Osteocyte (in vitro differentiated cells): ENCODE data around the gene FHL2. TPM values are rescaled to one million over a fixed set of nuclear protein-coding genes. Genes with fewer than 3 reads are reported as not detected.
A peak's percentile ranks its signal among the peaks of the same experiment; 100 is the strongest.

Experiments used
- DNase-seq: peaks from one replicate; pipeline ENCODE4 v3.0.0; 2021; ENCODE audit warnings: mixed read lengths; ENCODE audit not compliant: unreplicated experiment; ENCODE audit errors: extremely low spot score
- H3K27ac Mint-ChIP-seq: one replicate; pipeline ENCODE4 v1.8.0; 2021; ENCODE audit warnings: mild to moderate bottlenecking, mixed read lengths; ENCODE audit not compliant: unreplicated experiment
- H3K27me3 Mint-ChIP-seq: one replicate; pipeline ENCODE4 v1.8.0; 2021; ENCODE audit warnings: mixed read lengths; ENCODE audit not compliant: unreplicated experiment
- H3K36me3 Mint-ChIP-seq: one replicate; pipeline ENCODE4 v1.8.0; 2021; ENCODE audit warnings: mixed read lengths; ENCODE audit not compliant: unreplicated experiment
- H3K4me1 Mint-ChIP-seq: one replicate; pipeline ENCODE4 v1.8.0; 2021; ENCODE audit warnings: mixed read lengths; ENCODE audit not compliant: unreplicated experiment
- H3K4me3 Mint-ChIP-seq: one replicate; pipeline ENCODE4 v1.8.0; 2021; ENCODE audit warnings: mild to moderate bottlenecking, moderate library complexity, mixed read lengths; ENCODE audit not compliant: unreplicated experiment
- H3K9me3 Mint-ChIP-seq: one replicate; pipeline ENCODE4 v1.8.0; 2021; ENCODE audit warnings: mixed read lengths; ENCODE audit not compliant: unreplicated experiment
- total RNA-seq: library from RNA; stranded (reverse); gene quantifications from 2 replicates; pipeline ENCODE4 v1.2.1, GENCODE V29; 2021
- TF ChIP-seq, protein P1 (sequence below): fragments of 200-600 bp; sonication (generic); IDR thresholded peaks from 2 replicates; pipeline ENCODE4 v1.5.0; 2021; ENCODE audit warnings: antibody characterized with exemption, mild to moderate bottlenecking, moderate library complexity

Gene FHL2
- total RNA-seq, 1 donor from 2014 or later = 76.8 TPM

- Mint-ChIP-seq H3K27me3 (no peaks in the 10 kb centered on the region), H3K4me1 (peaks cover 51% of the 10 kb centered on the region), H3K9me3 (no peaks in the 10 kb centered on the region), H3K27ac (no peak overlapping the region), H3K4me3 (no peak overlapping the region), H3K36me3 (peaks cover 63% of the 10 kb centered on the region)
- DNase-seq = no peak
- TF ChIP-seq, protein P1, sequence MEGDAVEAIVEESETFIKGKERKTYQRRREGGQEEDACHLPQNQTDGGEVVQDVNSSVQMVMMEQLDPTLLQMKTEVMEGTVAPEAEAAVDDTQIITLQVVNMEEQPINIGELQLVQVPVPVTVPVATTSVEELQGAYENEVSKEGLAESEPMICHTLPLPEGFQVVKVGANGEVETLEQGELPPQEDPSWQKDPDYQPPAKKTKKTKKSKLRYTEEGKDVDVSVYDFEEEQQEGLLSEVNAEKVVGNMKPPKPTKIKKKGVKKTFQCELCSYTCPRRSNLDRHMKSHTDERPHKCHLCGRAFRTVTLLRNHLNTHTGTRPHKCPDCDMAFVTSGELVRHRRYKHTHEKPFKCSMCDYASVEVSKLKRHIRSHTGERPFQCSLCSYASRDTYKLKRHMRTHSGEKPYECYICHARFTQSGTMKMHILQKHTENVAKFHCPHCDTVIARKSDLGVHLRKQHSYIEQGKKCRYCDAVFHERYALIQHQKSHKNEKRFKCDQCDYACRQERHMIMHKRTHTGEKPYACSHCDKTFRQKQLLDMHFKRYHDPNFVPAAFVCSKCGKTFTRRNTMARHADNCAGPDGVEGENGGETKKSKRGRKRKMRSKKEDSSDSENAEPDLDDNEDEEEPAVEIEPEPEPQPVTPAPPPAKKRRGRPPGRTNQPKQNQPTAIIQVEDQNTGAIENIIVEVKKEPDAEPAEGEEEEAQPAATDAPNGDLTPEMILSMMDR = no peak
These were observed 14.6 kb downstream of the FHL2 start for GRCh38 chr2:105384216-105384615.

DNA sequence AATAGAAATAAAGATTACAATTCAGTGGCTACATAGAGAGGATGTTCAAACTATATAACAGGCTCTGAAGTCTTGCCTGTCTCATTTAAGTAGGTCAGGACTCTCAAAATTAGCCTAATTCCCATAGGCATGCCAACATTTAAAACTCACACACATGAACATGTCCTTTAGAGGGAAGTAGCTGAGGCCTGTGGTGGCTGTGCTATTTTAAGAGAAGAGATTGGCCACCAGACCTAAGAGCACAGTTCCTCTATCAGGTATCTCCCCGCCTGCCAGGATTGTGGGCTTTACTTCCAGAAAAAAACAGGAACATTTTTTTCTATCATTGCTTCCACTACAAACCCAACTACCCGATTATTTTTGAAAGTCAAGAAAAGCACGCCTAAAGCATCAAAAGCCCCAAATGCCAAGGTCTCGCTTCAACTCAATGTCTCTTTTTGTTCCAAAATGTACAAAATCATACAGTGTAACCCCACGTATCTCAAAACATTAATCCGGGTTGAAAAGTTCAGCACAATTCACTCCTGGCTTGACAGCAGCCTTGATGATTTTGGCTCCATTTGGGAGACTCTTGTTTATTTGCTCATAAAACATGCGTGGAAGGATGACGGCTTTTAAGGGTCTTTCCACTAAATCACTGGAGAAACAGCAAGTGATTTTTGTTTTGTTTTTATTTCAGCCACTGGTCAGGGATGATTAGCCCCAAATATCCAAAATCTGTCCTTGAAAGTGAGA lies 15.3 kb downstream of the FHL2 start:
- TF ChIP-seq, protein P1 = no peak

GRCh38 chr2:105382177-105382576 lies 16.7 kb downstream of the FHL2 start:
- Mint-ChIP-seq H3K27me3 (no peaks in the 10 kb centered on the region), H3K9me3 (no peaks in the 10 kb centered on the region), H3K4me1 (peaks cover 49% of the 10 kb centered on the region), H3K36me3 (peaks cover 64% of the 10 kb centered on the region), H3K27ac (no peak overlapping the region), H3K4me3 (no peak overlapping the region)
- no peak for DNase-seq
- TF ChIP-seq, protein P1 = no peak

More for the DNA sequence above, 15.3 kb downstream of the FHL2 start:
- no peak for DNase-seq
- Mint-ChIP-seq H3K27ac (no peak overlapping the region), H3K36me3 (peaks cover 64% of the 10 kb centered on the region), H3K4me1 (peaks cover 49% of the 10 kb centered on the region), H3K27me3 (no peaks in the 10 kb centered on the region), H3K4me3 (no peak overlapping the region), H3K9me3 (no peaks in the 10 kb centered on the region)

DNA sequence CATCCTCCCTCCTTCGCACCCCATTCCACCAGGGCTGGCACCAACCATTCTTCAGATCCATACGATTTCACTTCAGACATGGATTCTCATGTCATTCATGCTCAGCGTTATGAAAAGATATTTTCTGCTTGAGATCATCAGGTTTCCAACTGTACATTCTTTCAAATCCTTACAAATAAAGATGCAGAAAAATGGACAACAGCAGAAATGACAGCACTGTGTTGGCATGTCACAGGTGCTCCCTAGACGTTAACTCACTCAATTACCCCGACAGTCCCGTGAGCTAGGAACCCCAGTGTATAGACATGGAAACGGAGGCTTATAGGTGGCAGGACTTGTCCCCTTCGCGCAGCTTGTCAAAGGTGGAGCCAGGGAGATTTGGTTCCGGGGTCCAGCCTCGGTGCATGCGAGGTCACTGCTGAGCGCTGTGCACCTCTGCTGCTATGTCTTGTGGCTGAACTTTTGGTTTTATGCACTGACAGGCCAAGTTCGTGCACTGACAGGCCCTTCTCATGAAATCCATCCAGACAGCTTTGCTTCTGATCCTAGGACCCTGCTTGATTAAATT lies 17.7 kb downstream of the FHL2 start:
- Mint-ChIP-seq H3K4me1 (peaks cover 57% of the 10 kb centered on the region), H3K27ac (peak overlapping the region; percentile 86), H3K9me3 (no peaks in the 10 kb centered on the region), H3K36me3 (peaks cover 70% of the 10 kb centered on the region), H3K4me3 (no peak overlapping the region), H3K27me3 (no peaks in the 10 kb centered on the region)
- TF ChIP-seq, protein P1 = no peak
- DNase-seq = no peak

GRCh38 chr2:105380432-105381100 lies 18.3 kb downstream of the FHL2 start:
- Mint-ChIP-seq H3K4me3 (no peak overlapping the region), H3K36me3 (peaks cover 72% of the 10 kb centered on the region), H3K4me1 (peaks cover 64% of the 10 kb centered on the region), H3K27ac (peak overlapping the region; percentile 86), H3K27me3 (no peaks in the 10 kb centered on the region), H3K9me3 (no peaks in the 10 kb centered on the region)
- DNase-seq = no peak
- TF ChIP-seq, protein P1 = no peak
